ENCODE measurements around the gene NUP107.

DNA sequence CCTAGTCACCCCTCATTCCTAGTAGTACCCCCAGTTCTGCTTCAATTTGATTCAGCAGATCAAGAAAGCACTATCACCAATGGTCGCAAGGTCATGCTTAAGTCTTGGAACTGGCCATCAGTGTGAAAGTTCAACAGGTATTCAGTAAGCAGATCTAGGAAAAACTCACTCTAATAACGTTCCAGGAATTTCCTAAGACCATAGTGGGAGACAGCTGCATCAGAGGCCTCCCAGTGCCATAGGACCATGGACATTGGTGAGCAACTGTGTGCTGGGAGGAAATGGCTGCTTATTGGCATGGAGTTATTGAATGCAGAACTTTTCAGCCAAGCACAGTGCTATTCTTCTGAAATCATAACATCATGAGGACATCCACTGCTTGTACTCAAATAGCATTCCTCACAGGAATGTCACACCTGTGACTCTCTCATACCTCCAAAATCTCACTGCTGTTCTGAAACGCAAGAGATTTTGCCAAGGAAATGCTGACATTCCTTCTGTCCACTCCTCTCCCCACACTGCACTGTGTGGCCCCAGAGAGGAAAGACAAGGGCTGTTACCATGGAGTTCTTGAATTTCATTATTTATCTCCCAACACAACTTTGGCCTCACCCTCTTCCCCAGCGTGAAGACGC, 90.3 kb downstream of the NUP107 start:
- TF ChIP-seq, protein P1, sequence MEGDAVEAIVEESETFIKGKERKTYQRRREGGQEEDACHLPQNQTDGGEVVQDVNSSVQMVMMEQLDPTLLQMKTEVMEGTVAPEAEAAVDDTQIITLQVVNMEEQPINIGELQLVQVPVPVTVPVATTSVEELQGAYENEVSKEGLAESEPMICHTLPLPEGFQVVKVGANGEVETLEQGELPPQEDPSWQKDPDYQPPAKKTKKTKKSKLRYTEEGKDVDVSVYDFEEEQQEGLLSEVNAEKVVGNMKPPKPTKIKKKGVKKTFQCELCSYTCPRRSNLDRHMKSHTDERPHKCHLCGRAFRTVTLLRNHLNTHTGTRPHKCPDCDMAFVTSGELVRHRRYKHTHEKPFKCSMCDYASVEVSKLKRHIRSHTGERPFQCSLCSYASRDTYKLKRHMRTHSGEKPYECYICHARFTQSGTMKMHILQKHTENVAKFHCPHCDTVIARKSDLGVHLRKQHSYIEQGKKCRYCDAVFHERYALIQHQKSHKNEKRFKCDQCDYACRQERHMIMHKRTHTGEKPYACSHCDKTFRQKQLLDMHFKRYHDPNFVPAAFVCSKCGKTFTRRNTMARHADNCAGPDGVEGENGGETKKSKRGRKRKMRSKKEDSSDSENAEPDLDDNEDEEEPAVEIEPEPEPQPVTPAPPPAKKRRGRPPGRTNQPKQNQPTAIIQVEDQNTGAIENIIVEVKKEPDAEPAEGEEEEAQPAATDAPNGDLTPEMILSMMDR (IDR thresholded peaks at IDR 0.05) = no peak
- no peak for TF ChIP-seq EP300 (IDR thresholded peaks at IDR 0.05)
- TF ChIP-seq POLR2A (IDR thresholded peaks at IDR 0.05) = no peak

Data from ovary (tissue), 3 donors.